GM12878 (cell line): ENCODE measurements around the gene LRP3. TPM values are rescaled to one million over a fixed set of nuclear protein-coding genes. Genes with fewer than 3 reads are reported as not detected.
A peak's percentile ranks its signal among the peaks of the same experiment; 100 is the strongest.

ENCODE experiments used
- ATAC-seq: fragments of 200-7000 bp; cut with Tn5 transposase; 3 replicates; pipeline ENCODE4 v1.9.1; 2020; ENCODE audit warnings: mild to moderate bottlenecking, moderate library complexity
- BruUV-seq: library from RNA; stranded (reverse); fragments of 400-500 nt; replicated peaks from 2 replicates; lab custom pipeline; 2021; lab: Mats Ljungman, UMichigan
- CTCF ChIA-PET: fragments of 300-600 bp; sonication (Branson Sonifier 250); formaldehyde crosslinking; extraction: SDS; loops from one replicate; lab custom pipeline; 2021; ENCODE audit warnings: inconsistent platforms; lab: Yijun Ruan, JAX
- POLR2A ChIA-PET: fragments of 350-600 bp; formaldehyde crosslinking; extraction: SDS; loops from one replicate; lab custom pipeline; 2021; ENCODE audit warnings: inconsistent platforms; lab: Charles Lee
- RAD21 ChIA-PET: fragments of 300-600 bp; sonication (Branson Sonifier 250); formaldehyde crosslinking; loops from one replicate; lab custom pipeline; 2023; ENCODE audit warnings: antibody characterized with exemption; ENCODE audit not compliant: unreplicated experiment; lab: Charles Lee
- SMC1A ChIA-PET: fragments of 300-600 bp; sonication (Branson Sonifier 250); formaldehyde crosslinking; loops from one replicate; lab custom pipeline; 2023; ENCODE audit not compliant: unreplicated experiment, uncharacterized antibody; lab: Charles Lee
- DNase-seq: peaks from one replicate; pipeline ENCODE4 v3.0.0-alpha.2; 2011; ENCODE audit warnings: low read depth, low spot score
- FAIRE-seq: peaks from 3 replicates; lab custom pipeline; 2011; peaks lifted over from hg19 to GRCh38; lab: Jason Lieb, UNC
- H2AFZ ChIP-seq: 2 replicates; pipeline ENCODE4 v1.6.0; 2011; ENCODE audit warnings: low read depth, low read length, control low read depth; ENCODE audit not compliant: control insufficient read depth
- H3K27ac ChIP-seq: 2 replicates; pipeline ENCODE4 v1.5.1; 2011; ENCODE audit warnings: control low read depth; ENCODE audit not compliant: control insufficient read depth, insufficient read depth
- H3K27me3 ChIP-seq, 2 experiments: replicated peaks in 1 of 2; 2 replicates each; pipeline versions ENCODE4 v1.6.0 to v1.6.1; 2011; ENCODE audit warnings: low read length in 1 of 2; ENCODE audit not compliant: control insufficient read depth in 2 of 2, insufficient read depth in 2 of 2
- H3K36me3 ChIP-seq, 2 experiments: 2 replicates each; pipeline ENCODE4 v1.5.1; 2011; ENCODE audit warnings: low read length in 1 of 2; ENCODE audit not compliant: control insufficient read depth in 2 of 2, insufficient read depth in 2 of 2
- H3K4me1 ChIP-seq: 2 replicates; pipeline ENCODE4 v1.6.1; 2011; ENCODE audit warnings: mild to moderate bottlenecking, low read length, moderate library complexity, mixed read lengths; ENCODE audit not compliant: control insufficient read depth, insufficient read depth
- H3K4me2 ChIP-seq: 2 replicates; pipeline ENCODE4 v1.6.0; 2011; ENCODE audit warnings: control low read depth; ENCODE audit not compliant: control insufficient read depth, insufficient read depth
- H3K4me3 ChIP-seq: fragments of 200-600 bp; sonication (generic); 2 replicates; pipeline ENCODE4 v1.5.1; 2016
- H3K79me2 ChIP-seq: 2 replicates; pipeline ENCODE4 v1.6.0; 2011; ENCODE audit warnings: low read length; ENCODE audit not compliant: control insufficient read depth, insufficient read depth
- H3K9ac ChIP-seq: 2 replicates; pipeline ENCODE4 v1.8.0; 2011; ENCODE audit warnings: low read length, control low read depth, mixed read lengths; ENCODE audit not compliant: control insufficient read depth, insufficient read depth
- H3K9me3 ChIP-seq: replicated peaks from 3 replicates; pipeline ENCODE4 v1.5.1; 2011; ENCODE audit warnings: mild to moderate bottlenecking, low read length; ENCODE audit not compliant: control insufficient read depth, insufficient read depth
- H4K20me1 ChIP-seq: 2 replicates; pipeline ENCODE4 v1.6.0; 2011; ENCODE audit not compliant: control insufficient read depth, insufficient read depth
- SP1 ChIP-seq: IDR thresholded peaks from one replicate; pipeline ENCODE4 v1.6.1; 2011; ENCODE audit warnings: low read depth, low read length
- TBL1XR1 ChIP-seq: IDR thresholded peaks from 2 replicates; pipeline ENCODE4 v1.6.1; 2012; ENCODE audit warnings: low read depth, low read length, improper control_type of control experiment
- WGBS: methylation state at CpG from one replicate; pipeline ENCODE4 v1.1.6; 2016; ENCODE audit warnings: low lambda C conversion rate; ENCODE audit not compliant: insufficient replicate concordance, insufficient coverage; ENCODE audit errors: missing lambda C conversion rate; 5-methylcytosine and 5-hydroxymethylcytosine counted together
- in situ Hi-C: fragments of 300-500 bp; cut with MboI; formaldehyde crosslinking; loops from 9 replicates; pipeline ENCODE4 v1.14.3; 2018; ENCODE audit warnings: mixed read lengths
- intact Hi-C: fragments of 100-400 bp; cut with micrococcal nuclease; formaldehyde crosslinking; loops from one replicate; pipeline ENCODE4 v1.14.2; 2022; ENCODE audit not compliant: unreplicated experiment
- polyA plus RNA-seq, 11 experiments: library from polyadenylated mRNA; depleted of rRNA in 4 of 11; unstranded in 6 of 11; stranded (reverse) in 5 of 11; fragments of >200 nt; fragmentation: Nextera tagmentation in 4 of 11; fragmentation: Illumina TruSeq in 1 of 11; extraction: Ambion mirVana in 4 of 11; extraction: Trizol in 1 of 11; gene quantifications; 1 replicate in 1 of 11; 2 replicates in 10 of 11; pipeline versions ENCODE4 v1.2.1 to v1.2.3, GENCODE V29; 2011 to 2016; ENCODE audit warnings: inconsistent platforms in 2 of 11, missing spikeins in 2 of 11, low read depth in 1 of 11
- total RNA-seq, 4 experiments: library from RNA; depleted of rRNA in 3 of 4; stranded (reverse); fragments of >200 nt in 3 of 4; fragmentation: Illumina TruSeq in 1 of 4; extraction: Trizol in 1 of 4; gene quantifications; 2 replicates each; pipeline versions ENCODE4 v1.2.1 to v1.2.3, GENCODE V29; 2013 to 2021
- TF ChIP-seq, protein P1 (sequence below): fragments of 450-650 bp; IDR thresholded peaks from 2 replicates; pipeline ENCODE4 v1.6.1; 2016; ENCODE audit warnings: mild to moderate bottlenecking
- TF ChIP-seq, protein P2 (sequence below): fragments of 450-650 bp; IDR thresholded peaks from 2 replicates; pipeline ENCODE4 v1.6.1; 2017; ENCODE audit warnings: mild to moderate bottlenecking, moderate library complexity
- TF ChIP-seq, protein P3 (sequence below): IDR thresholded peaks from 2 replicates; pipeline ENCODE4 v1.6.1; 2011; ENCODE audit warnings: borderline replicate concordance, low read depth, mild to moderate bottlenecking, moderate library complexity, mixed read lengths, low read length; ENCODE audit not compliant: insufficient read depth; ENCODE audit errors: extremely low read length

LRP3 gene
- total and polyA plus RNA-seq, 10 of the 15 experiments (the other 5 are each of a cell fraction or from before 2014, with no cell fraction given) = 0.12 to 3.2 (median 0.64) TPM; not detected in 2

DNA sequence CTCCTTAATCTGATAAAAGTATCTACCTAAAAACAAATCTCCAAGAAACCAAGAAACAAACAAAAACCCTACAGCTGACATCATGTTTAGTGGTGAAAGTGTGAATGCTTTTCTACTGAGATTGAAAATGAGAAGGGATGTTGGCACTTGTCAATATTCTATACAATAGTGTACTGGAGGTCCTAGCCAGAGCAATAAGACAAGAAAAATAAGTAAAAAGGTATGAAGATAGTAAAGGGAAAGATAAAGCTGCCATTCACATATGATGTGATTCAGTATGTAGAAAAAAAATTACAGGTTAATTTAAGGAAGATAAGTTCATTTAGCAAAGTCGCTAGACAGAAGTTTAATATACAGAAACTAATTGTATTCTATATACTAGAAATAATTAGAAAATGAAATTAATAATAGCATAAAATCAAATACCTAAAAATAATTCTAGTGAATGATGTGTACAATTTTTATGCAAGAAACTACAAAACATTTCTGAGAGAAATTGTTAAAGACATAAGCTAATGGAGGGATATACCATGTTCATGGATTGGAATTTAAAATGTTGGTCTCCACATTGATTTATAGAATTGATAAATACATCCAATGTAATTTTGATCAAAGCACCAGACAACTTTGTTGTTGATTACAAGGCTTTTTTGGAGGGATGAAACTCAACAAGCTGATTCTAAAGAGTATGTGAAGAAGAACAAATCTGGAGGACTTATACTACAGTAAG is 33.9 kb downstream of the LRP3 start (continued):
- TF ChIP-seq TBL1XR1 (no peak), SP1 (no peak)

DNA sequence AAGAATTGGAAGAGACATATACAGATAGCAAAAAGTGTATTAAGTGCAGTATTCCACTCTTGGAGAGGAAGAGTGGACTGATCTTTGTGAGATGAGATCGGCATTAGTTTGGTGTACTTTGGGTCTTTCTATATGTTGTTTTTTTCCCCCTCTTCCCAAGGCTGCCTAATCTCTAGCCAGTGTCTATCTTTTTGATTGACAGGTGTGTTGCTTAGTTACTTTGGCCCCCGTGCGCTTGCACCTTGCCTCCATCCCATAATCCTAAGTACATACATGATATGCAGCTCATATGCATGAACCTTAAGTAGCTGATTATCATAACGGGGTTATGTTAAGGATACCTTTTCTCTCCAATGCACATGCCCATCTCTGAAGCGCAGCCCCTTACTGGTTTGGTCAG is 35.8 kb downstream of the LRP3 start:
- Histone ChIP-seq H3K36me3 (no peaks in the 10 kb centered on the region), H3K27me3 (peaks cover 5 to 8% of the 10 kb centered on the region in 2 experiments; a peak in 3 of 4 replicates), H3K79me2 (no peaks in the 10 kb centered on the region), H3K27ac (no peak overlapping the region), H3K4me2 (no peak overlapping the region), H4K20me1 (no peaks in the 10 kb centered on the region), H3K9ac (no peak overlapping the region), H3K4me1 (peaks cover 1% of the 10 kb centered on the region; the same call in 1 of the 2 replicates), H3K9me3 (no peaks in the 10 kb centered on the region; the same call in 1 of the 3 replicates), H3K4me3 (no peak overlapping the region), H2AFZ (no peak overlapping the region)
- CTCF ChIA-PET = interaction anchor here (1.8 kb wide), 1 partner anchor 177 kb away, joined by 4 read pairs; no protein-coding TSS in a partner anchor
- WGBS = 79% methylated on average over 5 of the region's 5 CpGs
- RAD21 ChIA-PET = no interaction called here
- POLR2A ChIA-PET = no interaction called here
- in situ Hi-C loops = loop anchor here (5.0 to 25.0 kb wide), 2 partner anchors 48 to 532 kb away; no protein-coding TSS in a partner anchor
- BruUV-seq = no TSS peak
- ATAC-seq (no peak), DNase-seq (no peak), FAIRE-seq (no peak)
- TF ChIP-seq, protein P1, sequence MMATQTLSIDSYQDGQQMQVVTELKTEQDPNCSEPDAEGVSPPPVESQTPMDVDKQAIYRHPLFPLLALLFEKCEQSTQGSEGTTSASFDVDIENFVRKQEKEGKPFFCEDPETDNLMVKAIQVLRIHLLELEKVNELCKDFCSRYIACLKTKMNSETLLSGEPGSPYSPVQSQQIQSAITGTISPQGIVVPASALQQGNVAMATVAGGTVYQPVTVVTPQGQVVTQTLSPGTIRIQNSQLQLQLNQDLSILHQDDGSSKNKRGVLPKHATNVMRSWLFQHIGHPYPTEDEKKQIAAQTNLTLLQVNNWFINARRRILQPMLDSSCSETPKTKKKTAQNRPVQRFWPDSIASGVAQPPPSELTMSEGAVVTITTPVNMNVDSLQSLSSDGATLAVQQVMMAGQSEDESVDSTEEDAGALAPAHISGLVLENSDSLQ = 0 out of 2 replicates have a peak, but pooled peaks have one; percentile 24
- TF ChIP-seq, protein P2, sequence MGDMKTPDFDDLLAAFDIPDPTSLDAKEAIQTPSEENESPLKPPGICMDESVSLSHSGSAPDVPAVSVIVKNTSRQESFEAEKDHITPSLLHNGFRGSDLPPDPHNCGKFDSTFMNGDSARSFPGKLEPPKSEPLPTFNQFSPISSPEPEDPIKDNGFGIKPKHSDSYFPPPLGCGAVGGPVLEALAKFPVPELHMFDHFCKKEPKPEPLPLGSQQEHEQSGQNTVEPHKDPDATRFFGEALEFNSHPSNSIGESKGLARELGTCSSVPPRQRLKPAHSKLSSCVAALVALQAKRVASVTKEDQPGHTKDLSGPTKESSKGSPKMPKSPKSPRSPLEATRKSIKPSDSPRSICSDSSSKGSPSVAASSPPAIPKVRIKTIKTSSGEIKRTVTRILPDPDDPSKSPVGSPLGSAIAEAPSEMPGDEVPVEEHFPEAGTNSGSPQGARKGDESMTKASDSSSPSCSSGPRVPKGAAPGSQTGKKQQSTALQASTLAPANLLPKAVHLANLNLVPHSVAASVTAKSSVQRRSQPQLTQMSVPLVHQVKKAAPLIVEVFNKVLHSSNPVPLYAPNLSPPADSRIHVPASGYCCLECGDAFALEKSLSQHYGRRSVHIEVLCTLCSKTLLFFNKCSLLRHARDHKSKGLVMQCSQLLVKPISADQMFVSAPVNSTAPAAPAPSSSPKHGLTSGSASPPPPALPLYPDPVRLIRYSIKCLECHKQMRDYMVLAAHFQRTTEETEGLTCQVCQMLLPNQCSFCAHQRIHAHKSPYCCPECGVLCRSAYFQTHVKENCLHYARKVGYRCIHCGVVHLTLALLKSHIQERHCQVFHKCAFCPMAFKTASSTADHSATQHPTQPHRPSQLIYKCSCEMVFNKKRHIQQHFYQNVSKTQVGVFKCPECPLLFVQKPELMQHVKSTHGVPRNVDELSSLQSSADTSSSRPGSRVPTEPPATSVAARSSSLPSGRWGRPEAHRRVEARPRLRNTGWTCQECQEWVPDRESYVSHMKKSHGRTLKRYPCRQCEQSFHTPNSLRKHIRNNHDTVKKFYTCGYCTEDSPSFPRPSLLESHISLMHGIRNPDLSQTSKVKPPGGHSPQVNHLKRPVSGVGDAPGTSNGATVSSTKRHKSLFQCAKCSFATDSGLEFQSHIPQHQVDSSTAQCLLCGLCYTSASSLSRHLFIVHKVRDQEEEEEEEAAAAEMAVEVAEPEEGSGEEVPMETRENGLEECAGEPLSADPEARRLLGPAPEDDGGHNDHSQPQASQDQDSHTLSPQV = no peak
- TF ChIP-seq, protein P3, sequence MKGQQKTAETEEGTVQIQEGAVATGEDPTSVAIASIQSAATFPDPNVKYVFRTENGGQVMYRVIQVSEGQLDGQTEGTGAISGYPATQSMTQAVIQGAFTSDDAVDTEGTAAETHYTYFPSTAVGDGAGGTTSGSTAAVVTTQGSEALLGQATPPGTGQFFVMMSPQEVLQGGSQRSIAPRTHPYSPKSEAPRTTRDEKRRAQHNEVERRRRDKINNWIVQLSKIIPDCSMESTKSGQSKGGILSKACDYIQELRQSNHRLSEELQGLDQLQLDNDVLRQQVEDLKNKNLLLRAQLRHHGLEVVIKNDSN = no peak
- SMC1A ChIA-PET = no interaction called here
- intact Hi-C loops = no loop called here
